ENCODE data around the gene SLC22A7. TPM values are rescaled to one million over a fixed set of nuclear protein-coding genes. Genes with fewer than 3 reads are reported as not detected.

The SLC22A7 gene
- total and polyA plus RNA-seq, 2 experiments from 2014 or later = 0.31 TPM; not detected in 1

GRCh38 chr6:43275801-43276576, 22.1 kb upstream of the SLC22A7 start:
- peaks cover 44% of the 10 kb centered on the region for H3K27me3 Mint-ChIP-seq (ENCODE audit: insufficient read depth, low read depth, poor library complexity)
- no peak overlapping the region for H3K27ac Mint-ChIP-seq
- H3K4me1 Mint-ChIP-seq = peaks cover 36% of the 10 kb centered on the region
- no peaks in the 10 kb centered on the region for H4K20me1 ChIP-seq (replicated peaks; ENCODE audit: insufficient read depth)
- H3K9me3 Mint-ChIP-seq = no peaks in the 10 kb centered on the region
- DNase-seq (ENCODE audit: low spot score) (peak; percentile 55), ATAC-seq (peak; percentile 33)
- no peaks in the 10 kb centered on the region for H3K9me2 ChIP-seq (ENCODE audit: insufficient read depth)
- H3K4me3 Mint-ChIP-seq = peak overlapping the region; percentile 75
- peak overlapping the region; percentile 89 for H3K4me2 ChIP-seq
- peaks cover 25% of the 10 kb centered on the region for H3K4me1 ChIP-seq (ENCODE audit: insufficient read depth)
- TF ChIP-seq EZH2 (IDR thresholded peaks at IDR 0.05; ENCODE audit: low read depth, unreplicated experiment) = peak; percentile 59
- TF ChIP-seq ETS1 (IDR thresholded peaks at IDR 0.05) = no peak; the same call in 1 of the 2 replicates
- no peak for TF ChIP-seq CREB1 (CRISPR knock-in tag; IDR thresholded peaks at IDR 0.05; ENCODE audit: low read depth)
- no peak for TF ChIP-seq JUNB (IDR thresholded peaks at IDR 0.05; ENCODE audit: unreplicated experiment)
- TF ChIP-seq ZNF114 (CRISPR knock-in tag; IDR thresholded peaks at IDR 0.05) = no peak
- no peaks in the 10 kb centered on the region for H3K36me3 Mint-ChIP-seq (ENCODE audit: low read depth)
- peaks cover 62% of the 10 kb centered on the region for H3K27me3 ChIP-seq (ENCODE audit: insufficient read depth)
- peak overlapping the region; percentile 78 for H3K4me3 ChIP-seq
- H2AFZ ChIP-seq = peak overlapping the region; percentile 84
- peaks cover 2% of the 10 kb centered on the region; the same call in 1 of the 2 replicates for H3F3A ChIP-seq (replicated peaks; ENCODE audit: low read depth)
- H3K79me2 ChIP-seq (replicated peaks; ENCODE audit: insufficient read depth) = no peaks in the 10 kb centered on the region
- H3K27ac ChIP-seq (ENCODE audit: low read depth) = no peak overlapping the region
- H3K36me3 ChIP-seq (ENCODE audit: insufficient read depth) = no peaks in the 10 kb centered on the region

GRCh38 chr6:43276577-43277305, 21.3 kb upstream of the SLC22A7 start:
- Mint-ChIP-seq H3K4me1 (peaks cover 36% of the 10 kb centered on the region), H3K27me3 (ENCODE audit: insufficient read depth, low read depth, poor library complexity) (peaks cover 40% of the 10 kb centered on the region), H3K9me3 (no peaks in the 10 kb centered on the region), H3K4me3 (peak overlapping the region; percentile 75), H3K36me3 (ENCODE audit: low read depth) (no peaks in the 10 kb centered on the region), H3K27ac (no peak overlapping the region)
- peaks cover 59% of the 10 kb centered on the region for H3K27me3 ChIP-seq (ENCODE audit: insufficient read depth)
- H4K20me1 ChIP-seq (replicated peaks; ENCODE audit: insufficient read depth) = no peaks in the 10 kb centered on the region
- H3K79me2 ChIP-seq (replicated peaks; ENCODE audit: insufficient read depth) = no peaks in the 10 kb centered on the region
- ATAC-seq (peak; percentile 28), DNase-seq (ENCODE audit: low spot score) (peak; percentile 64)
- H3K4me2 ChIP-seq = peak overlapping the region; percentile 89
- peak overlapping the region; percentile 78 for H3K4me3 ChIP-seq
- peaks cover 25% of the 10 kb centered on the region for H3K4me1 ChIP-seq (ENCODE audit: insufficient read depth)
- peaks cover 2% of the 10 kb centered on the region; the same call in 1 of the 2 replicates for H3F3A ChIP-seq (replicated peaks; ENCODE audit: low read depth)
- no peaks in the 10 kb centered on the region for H3K9me2 ChIP-seq (ENCODE audit: insufficient read depth)
- H2AFZ ChIP-seq = peak overlapping the region; percentile 84
- no peak overlapping the region for H3K27ac ChIP-seq (ENCODE audit: low read depth)
- H3K36me3 ChIP-seq (ENCODE audit: insufficient read depth) = no peaks in the 10 kb centered on the region
- TF ChIP-seq ETS1 (IDR thresholded peaks at IDR 0.05) = no peak
- TF ChIP-seq, protein P1, sequence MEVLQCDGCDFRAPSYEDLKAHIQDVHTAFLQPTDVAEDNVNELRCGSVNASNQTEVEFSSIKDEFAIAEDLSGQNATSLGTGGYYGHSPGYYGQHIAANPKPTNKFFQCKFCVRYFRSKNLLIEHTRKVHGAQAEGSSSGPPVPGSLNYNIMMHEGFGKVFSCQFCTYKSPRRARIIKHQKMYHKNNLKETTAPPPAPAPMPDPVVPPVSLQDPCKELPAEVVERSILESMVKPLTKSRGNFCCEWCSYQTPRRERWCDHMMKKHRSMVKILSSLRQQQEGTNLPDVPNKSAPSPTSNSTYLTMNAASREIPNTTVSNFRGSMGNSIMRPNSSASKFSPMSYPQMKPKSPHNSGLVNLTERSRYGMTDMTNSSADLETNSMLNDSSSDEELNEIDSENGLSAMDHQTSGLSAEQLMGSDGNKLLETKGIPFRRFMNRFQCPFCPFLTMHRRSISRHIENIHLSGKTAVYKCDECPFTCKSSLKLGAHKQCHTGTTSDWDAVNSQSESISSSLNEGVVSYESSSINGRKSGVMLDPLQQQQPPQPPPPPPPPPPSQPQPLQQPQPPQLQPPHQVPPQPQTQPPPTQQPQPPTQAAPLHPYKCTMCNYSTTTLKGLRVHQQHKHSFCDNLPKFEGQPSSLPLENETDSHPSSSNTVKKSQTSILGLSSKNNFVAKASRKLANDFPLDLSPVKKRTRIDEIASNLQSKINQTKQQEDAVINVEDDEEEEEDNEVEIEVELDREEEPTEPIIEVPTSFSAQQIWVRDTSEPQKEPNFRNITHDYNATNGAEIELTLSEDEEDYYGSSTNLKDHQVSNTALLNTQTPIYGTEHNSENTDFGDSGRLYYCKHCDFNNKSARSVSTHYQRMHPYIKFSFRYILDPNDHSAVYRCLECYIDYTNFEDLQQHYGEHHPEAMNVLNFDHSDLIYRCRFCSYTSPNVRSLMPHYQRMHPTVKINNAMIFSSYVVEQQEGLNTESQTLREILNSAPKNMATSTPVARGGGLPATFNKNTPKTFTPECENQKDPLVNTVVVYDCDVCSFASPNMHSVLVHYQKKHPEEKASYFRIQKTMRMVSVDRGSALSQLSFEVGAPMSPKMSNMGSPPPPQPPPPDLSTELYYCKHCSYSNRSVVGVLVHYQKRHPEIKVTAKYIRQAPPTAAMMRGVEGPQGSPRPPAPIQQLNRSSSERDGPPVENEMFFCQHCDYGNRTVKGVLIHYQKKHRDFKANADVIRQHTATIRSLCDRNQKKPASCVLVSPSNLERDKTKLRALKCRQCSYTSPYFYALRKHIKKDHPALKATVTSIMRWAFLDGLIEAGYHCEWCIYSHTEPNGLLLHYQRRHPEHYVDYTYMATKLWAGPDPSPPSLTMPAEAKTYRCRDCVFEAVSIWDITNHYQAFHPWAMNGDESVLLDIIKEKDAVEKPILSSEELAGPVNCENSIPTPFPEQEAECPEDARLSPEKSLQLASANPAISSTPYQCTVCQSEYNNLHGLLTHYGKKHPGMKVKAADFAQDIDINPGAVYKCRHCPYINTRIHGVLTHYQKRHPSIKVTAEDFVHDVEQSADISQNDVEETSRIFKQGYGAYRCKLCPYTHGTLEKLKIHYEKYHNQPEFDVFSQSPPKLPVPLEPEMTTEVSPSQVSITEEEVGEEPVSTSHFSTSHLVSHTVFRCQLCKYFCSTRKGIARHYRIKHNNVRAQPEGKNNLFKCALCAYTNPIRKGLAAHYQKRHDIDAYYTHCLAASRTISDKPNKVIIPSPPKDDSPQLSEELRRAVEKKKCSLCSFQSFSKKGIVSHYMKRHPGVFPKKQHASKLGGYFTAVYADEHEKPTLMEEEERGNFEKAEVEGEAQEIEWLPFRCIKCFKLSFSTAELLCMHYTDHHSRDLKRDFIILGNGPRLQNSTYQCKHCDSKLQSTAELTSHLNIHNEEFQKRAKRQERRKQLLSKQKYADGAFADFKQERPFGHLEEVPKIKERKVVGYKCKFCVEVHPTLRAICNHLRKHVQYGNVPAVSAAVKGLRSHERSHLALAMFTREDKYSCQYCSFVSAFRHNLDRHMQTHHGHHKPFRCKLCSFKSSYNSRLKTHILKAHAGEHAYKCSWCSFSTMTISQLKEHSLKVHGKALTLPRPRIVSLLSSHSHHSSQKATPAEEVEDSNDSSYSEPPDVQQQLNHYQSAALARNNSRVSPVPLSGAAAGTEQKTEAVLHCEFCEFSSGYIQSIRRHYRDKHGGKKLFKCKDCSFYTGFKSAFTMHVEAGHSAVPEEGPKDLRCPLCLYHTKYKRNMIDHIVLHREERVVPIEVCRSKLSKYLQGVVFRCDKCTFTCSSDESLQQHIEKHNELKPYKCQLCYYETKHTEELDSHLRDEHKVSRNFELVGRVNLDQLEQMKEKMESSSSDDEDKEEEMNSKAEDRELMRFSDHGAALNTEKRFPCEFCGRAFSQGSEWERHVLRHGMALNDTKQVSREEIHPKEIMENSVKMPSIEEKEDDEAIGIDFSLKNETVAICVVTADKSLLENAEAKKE (CRISPR knock-in tag; IDR thresholded peaks at IDR 0.05) = no peak
- TF ChIP-seq EZH2 (IDR thresholded peaks at IDR 0.05; ENCODE audit: low read depth, unreplicated experiment) = no peak
- no peak for TF ChIP-seq ZNF331 (CRISPR knock-in tag; IDR thresholded peaks at IDR 0.05; ENCODE audit: low read depth)
- TF ChIP-seq ZNF114 (CRISPR knock-in tag; IDR thresholded peaks at IDR 0.05) = no peak
- TF ChIP-seq EZH2phosphoT487 (IDR thresholded peaks at IDR 0.05; ENCODE audit: unreplicated experiment) = no peak
